Measurements from ENCODE around the gene MED26. TPM values are rescaled to one million over a fixed set of nuclear protein-coding genes. Genes with fewer than 3 reads are reported as not detected.

The MED26 gene
- total RNA-seq, 3 donors from 2014 or later = 5.6 to 10.0 (median 7.5) TPM

- no peak for TF ChIP-seq POLR2AphosphoS5 (IDR thresholded peaks at IDR 0.05)
- TF ChIP-seq CTCF (IDR thresholded peaks at IDR 0.05) = no peak
- TF ChIP-seq POLR2A (IDR thresholded peaks at IDR 0.05) = no peak
- intact Hi-C loops (cut with DNase I; ENCODE audit: low total_unique reads) = no loop called here
- H3K4me1 ChIP-seq = peaks cover 18 to 36% of the 10 kb centered on the region in 2 donors
- no peaks in the 10 kb centered on the region for H3K9me3 ChIP-seq
- no peak for DNase-seq (ENCODE audit: low spot score in 2 of 2)
- peak overlapping the region in 2 of 3 donors; percentile 26 to 50 for H3K4me3 ChIP-seq
- H3K27me3 ChIP-seq = no peaks in the 10 kb centered on the region
- H3K27ac ChIP-seq = peak overlapping the region; percentile 30 to 50
- H3K36me3 ChIP-seq = no peaks in the 10 kb centered on the region
These were observed 39.9 kb downstream of the MED26 start for GRCh38 chr19:16587833-16588823.

DNA sequence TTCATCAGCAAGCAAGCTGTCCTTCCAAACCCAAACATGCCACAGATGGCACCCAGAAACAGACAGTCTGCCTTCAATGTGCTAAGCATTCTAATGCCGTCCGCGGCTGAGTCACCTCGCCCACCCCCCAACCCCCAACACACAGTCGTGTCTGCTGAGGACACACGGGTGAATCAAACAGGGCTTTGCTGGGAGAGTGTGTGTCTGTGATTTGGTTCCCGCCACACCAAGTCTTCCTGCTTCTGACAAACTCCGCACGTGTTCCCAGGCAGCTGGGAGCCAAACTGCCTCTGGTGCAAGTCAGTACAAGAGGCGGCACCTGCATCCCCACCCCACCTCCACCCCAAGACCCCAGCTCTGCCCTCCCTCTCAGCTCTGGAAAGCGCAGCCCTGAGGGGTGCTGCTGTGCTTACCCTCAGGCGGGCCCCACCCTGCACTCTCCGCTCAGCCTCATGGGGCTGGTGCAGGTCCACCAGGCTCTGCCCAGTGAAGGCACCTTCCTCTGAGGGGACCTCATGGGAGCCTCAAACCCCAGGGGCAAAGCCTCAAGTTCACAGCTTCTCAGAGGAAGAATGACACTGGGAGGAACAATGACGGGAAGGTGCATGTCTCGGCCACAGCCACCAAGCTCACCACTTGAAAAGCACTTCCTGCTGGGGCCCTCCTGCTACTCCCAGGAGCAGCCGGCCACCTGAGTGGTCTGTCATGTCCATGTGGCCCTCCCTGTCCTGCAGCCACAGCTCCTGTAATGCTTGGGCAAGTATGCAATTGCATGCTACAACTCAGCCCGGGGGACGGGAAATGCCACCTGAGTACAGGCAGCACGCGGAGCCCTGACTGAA, 40.8 kb downstream of the MED26 start:
- Histone ChIP-seq H3K27ac (peak overlapping the region; percentile 25 to 50), H3K4me1 (peaks cover 28 to 44% of the 10 kb centered on the region in 2 donors), H3K4me3 (peak overlapping the region in 1 of 3 donors; percentile 50), H3K36me3 (no peaks in the 10 kb centered on the region), H3K27me3 (no peaks in the 10 kb centered on the region), H3K9me3 (no peaks in the 10 kb centered on the region)
- TF ChIP-seq POLR2AphosphoS5 (IDR thresholded peaks at IDR 0.05) = no peak
- TF ChIP-seq CTCF (IDR thresholded peaks at IDR 0.05) = no peak
- TF ChIP-seq POLR2A (IDR thresholded peaks at IDR 0.05) = no peak
- no peak for DNase-seq (ENCODE audit: low spot score in 2 of 2)
- intact Hi-C loops (cut with DNase I; ENCODE audit: low total_unique reads) = no loop called here

DNA sequence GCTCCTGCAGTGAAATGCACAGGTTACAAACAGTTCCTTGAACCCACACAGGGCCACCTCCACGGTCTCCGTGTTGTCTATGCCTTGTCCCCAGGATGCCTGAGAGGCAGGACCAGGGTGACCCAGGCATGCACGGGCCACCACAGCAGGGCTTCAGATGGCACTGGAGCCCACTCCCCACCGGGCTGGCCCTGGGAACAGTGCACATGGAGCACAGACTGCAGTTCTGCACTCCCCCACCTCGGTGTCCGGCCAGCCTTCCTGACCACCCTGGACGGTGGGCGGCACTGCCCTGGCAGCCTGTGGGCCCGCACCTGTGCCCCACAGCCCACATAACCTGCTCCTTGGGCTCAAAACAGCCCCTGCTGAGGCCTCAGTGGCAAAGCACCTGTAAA, 41.5 kb downstream of the MED26 start:
- H3K4me3 ChIP-seq = no peak overlapping the region
- intact Hi-C loops (cut with DNase I; ENCODE audit: low total_unique reads) = no loop called here
- H3K9me3 ChIP-seq = no peaks in the 10 kb centered on the region
- no peak for TF ChIP-seq CTCF (IDR thresholded peaks at IDR 0.05)
- DNase-seq (ENCODE audit: low spot score in 2 of 2) = no peak
- no peaks in the 10 kb centered on the region for H3K27me3 ChIP-seq
- peak overlapping the region; percentile 40 to 65 for H3K27ac ChIP-seq
- no peaks in the 10 kb centered on the region for H3K36me3 ChIP-seq
- H3K4me1 ChIP-seq = peaks cover 29 to 51% of the 10 kb centered on the region in 2 donors

DNA sequence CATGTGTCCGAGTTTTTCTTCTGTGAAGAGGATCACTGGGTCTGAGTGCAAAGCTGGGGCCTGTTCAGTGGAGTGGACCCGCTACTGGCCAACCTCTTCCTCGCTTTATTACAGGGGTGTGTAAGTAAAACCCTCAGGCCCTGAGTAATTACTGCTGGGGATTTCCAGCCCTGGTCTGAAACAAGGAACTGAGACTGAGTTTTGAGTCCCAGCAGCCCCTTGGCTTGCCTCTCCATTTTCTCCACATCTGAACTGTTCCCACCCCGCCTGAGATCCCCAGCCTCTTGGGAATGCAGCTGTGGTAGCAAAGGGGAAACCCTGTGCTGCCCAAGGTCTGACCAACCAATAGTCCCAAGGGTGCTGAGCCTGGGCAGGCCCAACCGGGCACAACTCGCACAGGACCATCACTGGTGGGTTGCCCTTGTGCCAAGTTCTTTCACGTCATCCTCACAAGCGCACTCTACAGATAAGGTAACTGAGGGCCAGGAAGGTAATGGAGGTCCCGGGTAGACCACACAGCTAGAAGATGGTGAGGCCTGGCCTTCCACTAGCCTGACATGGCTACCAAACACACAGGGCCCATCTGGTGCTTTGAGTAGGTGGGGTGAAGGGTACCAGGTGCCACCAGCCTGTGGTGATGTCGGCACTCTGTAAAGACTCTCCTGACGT, 42.1 kb downstream of the MED26 start:
- intact Hi-C loops (cut with DNase I; ENCODE audit: low total_unique reads) = no loop called here
- Histone ChIP-seq H3K27ac (peak overlapping the region; percentile 40 to 65), H3K4me1 (peaks cover 29 to 51% of the 10 kb centered on the region in 2 donors), H3K36me3 (no peaks in the 10 kb centered on the region), H3K9me3 (no peaks in the 10 kb centered on the region), H3K27me3 (no peaks in the 10 kb centered on the region), H3K4me3 (no peak overlapping the region)
- TF ChIP-seq CTCF (IDR thresholded peaks at IDR 0.05) = no peak
- no peak for DNase-seq (ENCODE audit: low spot score in 2 of 2)
